GM21381 (cell line): ENCODE results near the gene CDC6.

Experiments
- ATAC-seq: cut with Tn5 transposase; IDR thresholded peaks from one replicate; pipeline ENCODE4 v1.9.1; 2021; ENCODE audit warnings: mild to moderate bottlenecking, moderate library complexity; ENCODE audit not compliant: unreplicated experiment

CDC6 gene, protein sequence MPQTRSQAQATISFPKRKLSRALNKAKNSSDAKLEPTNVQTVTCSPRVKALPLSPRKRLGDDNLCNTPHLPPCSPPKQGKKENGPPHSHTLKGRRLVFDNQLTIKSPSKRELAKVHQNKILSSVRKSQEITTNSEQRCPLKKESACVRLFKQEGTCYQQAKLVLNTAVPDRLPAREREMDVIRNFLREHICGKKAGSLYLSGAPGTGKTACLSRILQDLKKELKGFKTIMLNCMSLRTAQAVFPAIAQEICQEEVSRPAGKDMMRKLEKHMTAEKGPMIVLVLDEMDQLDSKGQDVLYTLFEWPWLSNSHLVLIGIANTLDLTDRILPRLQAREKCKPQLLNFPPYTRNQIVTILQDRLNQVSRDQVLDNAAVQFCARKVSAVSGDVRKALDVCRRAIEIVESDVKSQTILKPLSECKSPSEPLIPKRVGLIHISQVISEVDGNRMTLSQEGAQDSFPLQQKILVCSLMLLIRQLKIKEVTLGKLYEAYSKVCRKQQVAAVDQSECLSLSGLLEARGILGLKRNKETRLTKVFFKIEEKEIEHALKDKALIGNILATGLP

DNA sequence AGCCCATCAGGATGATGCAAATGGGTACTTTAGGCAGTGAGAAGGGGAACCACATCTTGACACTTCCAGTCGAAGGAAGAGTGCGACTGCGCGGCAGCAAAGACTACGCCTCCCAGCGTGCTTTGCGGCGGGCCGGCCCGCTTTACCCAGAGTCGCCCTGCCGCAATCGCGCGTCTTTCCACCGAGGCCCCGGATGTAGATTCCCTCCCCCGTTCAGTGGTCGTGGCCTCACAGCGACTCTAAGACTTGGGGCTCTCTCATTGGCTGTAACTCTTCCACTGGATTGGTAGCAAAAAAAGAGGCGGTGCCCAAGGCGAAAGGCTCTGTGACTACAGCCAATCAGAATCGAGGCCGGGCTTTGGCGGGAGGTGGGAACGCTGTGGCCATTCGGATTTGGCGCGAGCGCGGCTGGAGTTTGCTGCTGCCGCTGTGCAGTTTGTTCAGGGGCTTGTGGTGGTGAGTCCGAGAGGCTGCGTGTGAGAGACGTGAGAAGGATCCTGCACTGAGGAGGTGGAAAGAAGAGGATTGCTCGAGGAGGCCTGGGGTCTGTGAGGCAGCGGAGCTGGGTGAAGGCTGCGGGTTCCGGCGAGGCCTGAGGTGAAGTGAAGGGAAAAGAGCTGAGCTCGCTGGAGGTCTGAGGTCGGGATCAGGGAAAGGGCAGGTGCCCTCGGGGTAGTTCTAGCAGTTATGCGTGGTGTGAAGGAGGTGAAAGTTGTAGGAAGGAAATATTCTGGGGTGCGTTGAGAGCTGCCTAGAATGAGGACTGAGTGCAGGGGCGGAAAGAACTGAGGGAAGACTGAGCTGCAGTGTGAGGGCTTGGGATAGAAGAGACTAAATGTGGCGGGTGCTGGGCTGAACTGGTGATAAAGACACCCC, at the start of gene CDC6:
TSS of gene CDC6 (plus strand) at position 386 of the 876 bp plus-strand sequence. CDS start 1,542 bp downstream, outside the sequence.
- peak; percentile 93 for ATAC-seq

DNA sequence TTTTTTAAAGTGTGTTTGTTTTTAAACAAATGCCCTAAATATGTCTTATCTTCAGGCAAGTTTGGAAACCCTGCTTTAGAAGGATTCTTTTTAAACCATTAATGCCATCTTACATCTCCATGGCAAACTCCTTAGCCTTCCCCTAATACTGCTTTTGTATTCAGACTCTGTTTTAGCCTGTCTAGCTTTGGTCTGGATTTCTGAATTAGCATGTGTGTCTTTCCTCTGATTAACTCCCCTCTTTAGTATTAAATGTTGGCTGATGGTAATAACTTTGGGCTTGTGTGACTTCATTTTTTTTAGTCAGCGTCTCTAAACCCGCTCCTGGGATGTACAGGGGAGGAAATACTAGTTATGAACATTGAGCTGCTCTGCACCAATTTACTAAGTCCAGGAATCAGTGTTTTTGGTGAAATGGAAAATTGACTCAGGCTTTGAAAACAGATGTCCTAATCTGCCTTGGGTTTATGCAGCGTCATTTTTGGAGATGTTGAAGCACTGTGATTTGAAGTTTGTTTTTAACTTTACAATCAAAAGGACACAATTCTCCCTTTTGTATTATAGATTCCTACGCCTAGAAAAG, 46.3 kb upstream of the CDC6 start:
- no peak for ATAC-seq

DNA sequence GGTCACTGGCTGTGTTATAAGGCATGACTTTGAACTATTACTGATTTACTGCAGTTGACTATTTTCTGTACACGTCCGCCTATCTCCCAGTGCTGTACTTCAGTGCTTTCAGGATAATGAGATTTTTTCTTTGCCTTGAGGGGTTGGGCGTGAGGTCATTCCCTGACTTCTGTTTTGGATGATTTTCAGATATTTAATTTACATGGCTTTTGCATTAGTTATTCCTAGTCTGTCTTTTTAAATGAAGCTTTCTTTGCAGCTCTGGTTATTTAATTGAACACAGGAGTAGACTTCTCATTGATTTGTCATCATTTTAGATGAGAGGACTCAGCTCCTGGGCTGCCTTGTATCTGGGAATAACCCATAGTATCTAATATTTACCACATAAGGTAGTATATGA, 44.9 kb upstream of the CDC6 start:
- no peak for ATAC-seq

DNA sequence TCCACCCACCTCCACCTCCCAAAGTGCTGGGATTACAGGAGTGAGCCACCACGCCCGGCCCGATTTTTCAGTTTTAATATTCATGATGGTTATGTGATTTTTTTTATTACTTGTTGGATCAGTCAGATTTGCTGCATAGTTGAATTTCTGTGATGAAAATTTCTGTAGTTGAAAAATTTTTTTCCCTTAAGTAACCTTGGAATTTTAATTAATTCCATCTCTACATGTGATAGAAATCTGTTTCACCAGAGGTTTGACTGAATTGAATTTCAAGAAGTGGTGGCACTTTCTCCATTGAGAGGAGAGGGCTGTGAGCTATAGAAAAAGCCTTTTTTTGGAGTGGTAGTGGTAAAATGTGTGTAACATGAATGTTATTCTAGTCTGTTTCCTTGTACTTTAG, 43.9 kb upstream of the CDC6 start:
- no peak for ATAC-seq

DNA sequence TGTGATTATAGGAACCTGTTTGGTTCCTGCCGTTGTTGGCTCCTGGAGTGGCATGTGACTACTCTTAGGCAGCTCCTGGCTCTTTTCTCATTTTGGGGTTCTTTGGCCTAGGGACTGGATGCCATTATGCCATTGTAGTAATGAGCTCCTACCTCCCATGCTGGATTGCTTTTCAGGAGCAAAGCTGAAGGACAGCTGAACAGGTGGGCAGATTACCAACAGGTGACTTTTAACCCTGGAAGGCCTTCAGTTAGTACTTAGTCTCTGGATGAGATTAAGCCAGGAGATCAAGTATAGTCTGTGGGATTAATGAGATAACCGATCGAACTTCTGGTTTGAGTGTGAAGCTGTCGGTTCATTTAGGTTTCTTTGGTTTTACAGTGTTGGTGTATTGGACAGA, 43.4 kb upstream of the CDC6 start:
- no peak for ATAC-seq

DNA sequence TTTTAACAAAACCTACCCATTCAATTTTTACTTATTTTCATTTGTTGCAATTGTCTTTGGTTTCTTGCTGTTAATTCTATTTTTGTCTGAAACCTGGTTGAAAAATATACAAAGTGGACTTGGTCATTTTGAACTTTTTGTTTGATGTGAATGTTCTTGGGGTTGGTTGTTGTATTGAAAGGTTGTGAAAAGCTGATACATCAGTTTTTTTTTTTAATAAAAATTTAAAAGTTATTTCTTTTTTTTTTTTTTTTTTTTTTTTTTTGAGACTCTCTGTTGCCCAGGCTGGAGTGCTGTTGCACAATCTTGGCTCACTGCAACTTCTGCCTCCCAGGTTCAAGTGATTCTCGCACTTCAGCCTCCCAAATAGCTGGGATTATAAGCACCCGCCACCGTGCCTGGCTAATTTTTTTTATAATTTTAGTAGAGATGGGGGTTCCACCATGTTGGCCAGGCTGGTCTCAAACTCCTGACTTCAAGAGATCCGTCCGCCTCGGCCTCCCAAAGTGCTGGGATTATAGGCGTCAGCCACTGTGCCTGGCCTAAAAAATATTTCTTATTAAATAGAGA, 39.7 kb upstream of the CDC6 start:
- no peak for ATAC-seq

DNA sequence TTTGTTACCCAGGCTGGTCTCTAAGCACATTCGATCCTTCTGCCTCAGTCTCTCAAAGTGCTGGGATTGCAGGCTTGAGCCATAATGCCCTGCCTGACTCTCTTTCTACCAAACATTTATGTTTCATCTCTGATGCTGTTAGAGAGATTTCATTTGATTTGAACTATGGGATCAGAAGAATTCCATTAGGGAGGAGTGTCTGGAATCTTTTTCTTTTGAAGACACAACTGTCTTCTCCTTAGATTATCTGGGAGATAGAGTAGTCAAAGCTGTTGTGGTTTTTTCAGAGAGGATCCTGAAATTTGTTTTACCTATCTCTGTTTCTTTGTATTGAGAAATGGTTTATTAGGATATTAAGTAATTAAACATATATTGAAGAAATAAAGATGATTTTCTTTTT, 39.2 kb upstream of the CDC6 start:
- no peak for ATAC-seq

DNA sequence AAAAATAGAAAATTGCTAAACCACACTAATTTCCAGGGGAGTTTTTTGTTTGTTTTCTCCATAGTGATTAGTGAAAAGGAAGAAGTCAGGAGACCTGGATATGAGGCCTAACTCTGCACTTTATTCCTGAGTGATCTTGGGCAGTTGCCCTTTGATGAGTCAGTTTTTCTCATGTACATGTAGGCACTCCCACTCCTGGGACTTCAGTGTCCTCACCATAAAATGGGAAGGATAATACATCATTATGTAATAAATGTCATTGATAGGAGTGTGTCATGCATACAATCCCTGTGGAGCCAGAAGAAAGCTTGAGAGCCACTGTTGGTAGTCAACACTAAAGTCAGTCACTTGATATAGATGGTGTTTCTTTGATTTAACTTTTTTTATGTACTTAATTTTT, 36.1 kb upstream of the CDC6 start:
- no peak for ATAC-seq

DNA sequence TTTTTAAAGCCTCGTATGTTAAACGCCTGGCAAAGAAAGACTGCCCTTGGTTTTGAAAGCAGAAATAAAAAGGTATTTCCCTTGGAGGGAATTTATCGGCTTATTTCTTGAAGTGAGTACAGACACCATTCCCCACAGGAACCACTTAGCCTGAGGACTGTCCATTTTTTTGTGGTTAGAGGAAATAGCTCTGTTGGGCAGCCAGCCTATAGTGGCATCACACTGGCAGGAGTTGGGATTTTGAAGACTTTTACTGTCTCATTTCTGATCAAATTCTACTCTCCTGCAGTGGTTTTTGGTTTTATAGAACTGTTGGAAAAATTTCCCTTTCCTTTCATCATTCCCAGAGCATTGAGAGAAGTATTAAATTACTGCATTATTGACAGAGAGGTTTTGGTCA, 34.1 kb upstream of the CDC6 start:
- ATAC-seq, result no peak

DNA sequence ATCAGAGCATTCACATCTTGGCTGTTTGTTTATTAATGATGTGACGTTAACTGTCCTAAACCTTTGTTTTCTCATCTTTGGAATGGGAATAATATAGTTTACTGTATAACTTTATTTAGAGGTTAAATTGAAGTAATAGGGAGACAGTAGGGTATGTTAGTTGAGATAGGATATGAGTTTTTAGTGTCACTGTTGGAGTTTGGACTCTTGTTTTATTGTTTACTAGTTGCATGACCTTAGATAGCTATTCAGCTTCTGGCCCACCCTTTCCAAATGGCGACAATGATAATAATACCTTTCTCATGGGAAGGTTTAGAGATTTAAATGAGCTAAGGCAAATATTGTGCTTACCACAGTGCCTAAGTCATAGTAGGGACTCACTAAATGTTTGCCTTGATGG, 28.2 kb upstream of the CDC6 start:
- no peak for ATAC-seq

DNA sequence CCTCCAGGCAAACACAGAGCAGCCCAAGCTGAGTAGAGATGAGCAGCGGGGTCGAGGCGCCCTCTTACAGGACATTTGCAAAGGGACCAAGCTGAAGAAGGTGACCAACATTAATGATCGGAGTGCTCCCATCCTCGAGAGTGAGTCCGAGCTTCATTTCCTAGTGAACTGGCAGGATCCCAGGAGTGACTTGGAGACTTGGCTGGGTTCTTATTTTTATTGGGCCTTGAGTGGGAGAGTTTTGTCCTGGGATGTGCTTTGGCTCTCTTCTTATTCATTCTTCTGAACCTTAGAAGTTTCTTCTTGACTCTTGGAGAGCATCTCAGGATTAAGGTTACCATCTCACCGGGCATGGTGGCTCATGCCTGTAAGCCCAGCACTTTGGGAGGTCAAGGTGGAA, 27.2 kb upstream of the CDC6 start:
- no peak for ATAC-seq

DNA sequence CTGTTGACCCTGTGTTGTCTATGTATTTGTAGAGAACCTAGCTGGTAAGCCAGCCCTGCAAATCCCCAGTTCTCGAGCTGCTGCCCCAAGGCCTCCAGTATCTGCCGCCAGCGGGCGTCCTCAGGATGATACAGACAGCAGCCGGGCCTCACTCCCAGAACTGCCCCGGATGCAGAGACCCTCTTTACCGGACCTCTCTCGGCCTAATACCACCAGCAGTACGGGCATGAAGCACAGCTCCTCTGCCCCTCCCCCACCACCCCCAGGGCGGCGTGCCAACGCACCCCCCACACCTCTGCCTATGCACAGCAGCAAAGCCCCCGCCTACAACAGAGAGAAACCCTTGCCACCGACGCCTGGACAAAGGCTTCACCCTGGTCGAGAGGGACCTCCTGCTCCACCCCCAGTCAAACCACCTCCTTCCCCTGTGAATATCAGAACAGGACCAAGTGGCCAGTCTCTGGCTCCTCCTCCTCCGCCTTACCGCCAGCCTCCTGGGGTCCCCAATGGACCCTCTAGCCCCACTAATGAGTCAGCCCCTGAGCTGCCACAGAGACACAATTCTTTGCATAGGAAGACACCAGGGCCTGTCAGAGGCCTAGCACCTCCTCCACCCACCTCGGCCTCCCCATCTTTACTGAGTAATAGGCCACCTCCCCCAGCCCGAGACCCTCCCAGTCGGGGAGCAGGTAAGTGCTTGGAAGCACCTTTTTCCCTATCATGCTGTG, 23.1 kb upstream of the CDC6 start:
- ATAC-seq, result no peak

DNA sequence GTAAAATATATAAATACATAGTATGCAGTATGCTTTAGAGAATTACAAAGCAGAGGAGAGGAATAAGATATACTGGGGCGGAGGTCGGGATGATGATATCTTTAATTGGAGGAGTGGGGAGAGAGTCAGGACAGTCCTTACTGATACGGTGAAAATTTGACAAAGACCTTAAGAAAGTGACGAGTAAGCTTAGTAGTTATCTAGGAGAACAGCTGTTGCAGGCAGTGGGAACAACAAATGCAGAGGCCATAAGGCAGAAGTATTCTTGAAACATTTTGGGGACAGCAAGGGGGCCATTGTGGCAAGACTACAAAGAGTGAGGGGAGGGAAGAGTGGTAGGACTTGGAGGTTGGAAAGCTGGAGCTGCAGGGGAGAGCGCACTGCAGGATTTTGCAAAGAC, 22.3 kb upstream of the CDC6 start:
- no peak for ATAC-seq

DNA sequence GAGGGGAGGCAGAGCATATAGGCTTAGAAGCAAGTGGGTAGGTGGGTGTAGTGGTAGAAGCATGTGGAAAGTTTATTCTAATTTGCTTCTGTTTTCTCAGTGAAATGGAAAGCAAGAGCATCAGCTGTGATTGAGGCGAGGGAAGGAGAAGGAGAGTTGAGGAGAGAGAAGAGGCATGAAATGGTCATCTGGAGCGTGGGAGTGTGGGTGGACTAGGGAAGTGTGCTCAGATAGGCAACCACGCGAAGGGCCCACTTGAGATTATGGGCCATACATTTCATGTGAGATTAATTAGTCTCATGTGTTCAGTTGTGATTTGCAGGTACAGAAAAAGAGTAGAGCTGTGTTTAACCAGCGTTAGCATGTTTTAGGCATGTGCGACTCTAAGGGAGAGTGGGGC, 20.8 kb upstream of the CDC6 start:
- ATAC-seq, result no peak

DNA sequence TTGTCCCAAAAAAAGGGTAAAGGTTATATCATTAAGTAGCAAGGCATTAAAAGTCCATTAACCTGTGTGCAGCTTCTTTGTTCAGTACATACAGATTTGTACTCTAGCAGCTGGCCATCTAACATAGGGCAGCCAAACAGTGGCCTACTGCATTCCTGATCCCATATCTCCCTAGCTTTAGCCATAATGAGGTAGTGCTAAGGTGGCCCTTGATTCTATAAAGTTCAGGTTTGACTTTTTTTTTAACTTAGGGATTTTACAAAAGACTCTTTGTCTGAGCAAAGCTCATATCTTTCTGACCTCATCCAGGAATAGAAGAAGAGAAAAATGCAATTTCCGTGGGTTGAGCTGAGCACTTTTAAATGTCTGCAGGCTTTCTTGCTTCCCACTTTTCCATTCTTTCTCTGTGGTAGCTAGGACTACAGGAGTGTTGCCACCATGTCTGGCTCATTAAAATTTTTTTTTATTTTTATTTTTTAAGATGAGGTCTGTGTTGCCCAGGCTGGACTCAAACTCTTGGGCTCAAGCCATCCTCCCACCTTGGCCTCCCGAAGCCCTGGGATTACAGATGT, 19.5 kb upstream of the CDC6 start:
- ATAC-seq, result no peak

DNA sequence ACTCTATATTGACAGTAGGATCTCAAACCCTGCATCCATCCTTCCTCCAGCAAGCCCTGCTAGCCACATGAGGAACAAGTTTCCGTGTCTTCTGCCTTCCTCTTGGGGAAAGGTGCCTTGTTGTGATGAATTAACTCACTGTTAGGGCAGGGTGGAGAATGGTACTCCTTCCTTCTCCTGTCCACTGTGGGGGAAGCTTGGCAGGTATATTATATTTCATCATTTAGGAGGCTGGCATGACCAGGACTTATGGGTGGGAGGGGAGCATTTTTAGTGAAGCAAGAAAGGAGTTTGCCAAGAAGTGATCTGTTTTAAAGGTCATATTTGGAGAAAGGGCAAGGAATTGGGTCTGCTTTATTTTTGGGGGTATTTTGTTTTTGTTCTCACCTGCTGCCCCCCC, 9.3 kb upstream of the CDC6 start:
- ATAC-seq, result no peak

DNA sequence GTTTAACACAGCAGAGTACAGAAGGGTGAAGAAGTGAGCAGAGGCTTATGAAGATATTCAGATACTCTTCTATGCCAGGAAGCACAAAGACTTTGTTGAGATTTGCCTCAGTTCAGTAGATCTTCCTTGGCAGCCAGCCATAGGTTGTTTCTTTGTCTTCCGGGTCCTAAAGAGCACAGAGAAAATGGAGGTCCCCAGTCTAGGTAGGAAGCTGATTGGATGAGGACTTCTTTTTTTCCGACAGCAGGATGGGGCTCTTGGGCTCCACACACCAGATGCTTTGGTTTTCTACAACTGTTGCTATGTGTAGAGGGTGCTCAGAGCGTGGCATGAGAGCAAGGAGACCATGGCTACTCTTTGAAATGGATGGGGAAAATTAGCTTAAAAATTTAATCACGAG, 8.3 kb upstream of the CDC6 start:
- ATAC-seq, result no peak

DNA sequence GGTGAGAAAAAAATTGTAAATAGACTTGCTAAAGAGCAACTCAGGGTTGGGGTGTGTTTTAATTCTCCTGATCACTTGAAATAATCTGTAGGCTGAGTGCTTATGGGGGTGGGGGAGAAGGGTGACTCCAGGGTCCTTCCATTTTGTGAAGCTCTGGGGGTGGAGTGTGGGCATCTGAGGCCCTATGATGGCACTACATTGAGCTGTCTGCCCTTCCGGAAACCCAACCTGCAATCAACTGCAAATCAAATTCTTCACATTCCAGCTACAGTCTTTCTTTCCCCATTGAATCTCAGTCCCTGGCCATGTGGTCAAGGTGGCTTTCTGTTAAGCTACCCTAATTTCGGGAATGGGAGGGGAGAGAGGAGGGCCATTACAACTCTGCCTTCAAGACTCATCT, 6.0 kb upstream of the CDC6 start:
- ATAC-seq, result no peak

DNA sequence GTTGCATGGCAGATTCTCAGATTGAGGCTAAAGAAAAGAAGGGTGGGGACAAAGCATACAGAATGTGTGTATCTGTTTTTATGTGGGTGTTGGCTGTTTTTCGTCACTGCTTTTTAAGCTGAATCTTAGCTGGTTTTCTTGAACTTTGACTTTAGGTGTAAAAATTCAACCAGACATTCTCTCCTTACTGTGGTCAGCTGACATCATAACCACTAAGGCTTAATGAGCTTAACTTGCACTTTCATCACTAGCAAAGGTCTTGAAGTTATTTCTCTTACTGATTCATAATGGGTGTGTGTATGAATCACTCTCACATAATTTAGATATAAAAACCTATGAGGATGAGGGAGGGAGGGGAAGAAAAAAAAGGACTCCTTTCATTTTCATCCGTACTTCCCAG, 4.0 kb upstream of the CDC6 start:
- ATAC-seq, result no peak

DNA sequence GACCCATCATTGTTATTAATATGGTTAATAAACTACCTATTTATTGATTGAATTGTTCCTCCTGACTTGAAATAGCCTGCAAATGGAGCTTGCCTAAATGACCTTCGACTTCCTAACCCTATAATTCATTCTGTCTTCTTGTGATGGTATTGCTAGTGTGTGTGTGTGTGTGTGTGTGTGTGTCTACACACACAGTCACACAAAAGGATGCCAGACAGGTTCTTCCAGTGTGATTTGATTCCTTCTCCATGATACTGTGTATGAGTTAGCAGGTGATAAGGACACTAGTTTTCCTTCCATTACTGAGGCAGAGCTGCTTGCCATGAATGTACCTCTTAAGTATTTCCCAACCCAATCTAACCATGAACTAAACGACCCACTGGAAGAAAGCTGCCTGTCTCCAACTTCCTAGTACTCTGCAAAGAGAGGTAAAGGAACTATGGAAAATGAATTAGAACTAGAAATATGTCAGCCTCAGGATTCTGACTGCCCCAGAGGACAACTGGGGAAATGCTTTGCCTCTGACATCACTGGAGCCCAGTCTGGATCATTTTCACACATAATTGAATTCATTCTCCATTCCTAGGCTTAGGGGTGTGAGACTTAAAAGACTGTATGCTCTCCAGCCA, 3.5 kb upstream of the CDC6 start:
- ATAC-seq, result no peak
